HG02678 (cell line): ENCODE results near the gene GDPD2.

Experiments
- ATAC-seq: cut with Tn5 transposase; IDR thresholded peaks from one replicate; pipeline ENCODE4 v1.9.1; 2021; ENCODE audit warnings: mild to moderate bottlenecking, moderate library complexity; ENCODE audit not compliant: unreplicated experiment

Gene GDPD2

DNA sequence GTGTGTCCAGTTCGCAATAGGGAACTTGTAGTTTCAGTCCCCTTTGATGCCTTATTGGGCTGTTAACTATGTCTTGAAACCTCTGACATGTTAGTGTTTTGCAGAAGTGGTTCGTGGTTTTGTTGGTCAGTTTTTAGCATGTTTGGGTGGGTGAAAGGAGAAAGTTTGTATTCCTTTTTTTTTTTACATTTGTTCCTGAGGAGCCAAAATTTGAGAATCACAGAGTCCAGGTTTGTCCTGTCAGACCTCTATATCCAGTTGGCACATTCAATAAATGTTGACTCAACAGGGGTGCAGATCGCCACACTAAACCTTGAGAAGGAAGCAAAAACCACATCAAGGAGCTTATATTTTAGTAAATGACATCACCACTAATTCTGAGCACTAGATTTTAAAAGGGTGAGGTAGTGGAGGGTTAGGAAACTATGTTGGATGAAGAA, 47.8 kb downstream of the GDPD2 start:
- ATAC-seq, result peak; percentile 72

- ATAC-seq, result no peak
These were observed 53.2 kb downstream of the GDPD2 start for GRCh38 chrX:70476166-70476933.

DNA sequence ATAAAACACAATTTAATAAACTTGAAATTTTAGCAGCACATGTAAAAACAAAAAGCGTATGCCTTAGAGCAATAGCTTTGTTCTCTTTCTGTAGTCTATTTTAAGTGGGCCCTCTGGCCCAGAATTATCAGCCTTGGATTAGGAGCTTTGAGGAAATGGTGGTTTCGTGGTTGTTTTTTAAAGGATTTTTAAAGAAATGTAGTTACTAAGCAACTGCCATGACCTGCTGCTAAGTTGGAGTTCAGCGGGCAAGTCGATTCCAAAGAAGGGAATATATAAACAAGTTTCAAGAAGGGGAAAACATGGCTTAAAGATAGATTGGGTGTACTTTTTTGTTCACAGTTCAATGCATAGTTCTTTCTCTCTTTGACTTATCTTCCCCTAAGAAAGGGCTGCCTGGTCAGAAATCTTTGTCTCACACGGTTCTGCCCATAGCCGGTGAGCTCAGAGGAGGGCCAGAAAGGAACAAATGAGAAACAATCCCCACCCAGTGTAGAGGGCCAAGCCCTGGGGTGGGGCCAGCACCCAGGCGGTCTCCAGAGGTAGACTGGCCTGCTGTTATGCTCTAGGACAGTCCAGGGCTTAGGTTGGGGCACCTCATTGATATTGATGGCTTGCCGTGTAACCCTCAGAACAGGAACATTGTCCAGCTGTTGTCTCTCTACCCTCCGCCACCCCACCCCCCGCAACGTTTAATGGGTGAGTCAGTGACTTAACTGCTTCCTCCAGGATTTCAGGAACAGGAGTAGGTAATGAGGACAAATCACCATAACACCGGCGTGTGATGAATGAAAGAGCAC, 54.0 kb downstream of the GDPD2 start:
- ATAC-seq, result no peak

GRCh38 chrX:70477734-70478075, 54.6 kb downstream of the GDPD2 start:
- ATAC-seq, result no peak

DNA sequence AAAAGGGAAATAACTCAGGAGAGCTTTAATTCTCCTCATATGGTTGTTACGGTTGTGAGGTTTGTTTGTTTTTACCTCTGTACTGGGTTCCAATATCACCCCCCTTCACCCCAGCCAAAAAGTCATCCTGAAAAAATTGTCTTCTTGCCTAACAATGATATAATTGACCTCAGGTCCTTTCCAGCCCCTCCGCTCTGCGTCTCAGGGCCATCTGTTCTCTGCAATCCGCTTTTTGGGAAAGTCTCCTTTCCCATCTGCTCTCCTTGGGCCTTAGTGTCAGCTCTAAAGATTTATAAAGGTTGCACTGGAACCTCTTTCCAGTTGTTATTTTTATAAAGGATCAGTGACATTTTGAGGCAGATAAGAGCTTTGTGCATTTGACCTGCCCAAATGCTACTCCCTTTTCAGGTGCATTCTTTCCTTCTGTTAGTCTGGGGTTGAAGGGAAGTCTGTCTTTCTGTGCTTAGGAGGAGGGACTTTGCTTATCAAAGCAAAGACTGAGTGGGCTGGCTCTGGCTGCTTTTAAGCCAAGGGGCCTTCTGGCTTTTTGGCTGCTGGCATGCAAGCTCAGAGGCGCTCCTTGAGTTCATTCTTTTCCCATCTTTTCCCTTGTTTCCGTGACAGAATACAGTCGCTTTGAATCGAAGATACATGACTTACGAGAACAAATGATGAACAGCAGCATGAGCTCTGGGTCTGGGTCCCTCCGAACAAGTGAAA, 55.6 kb downstream of the GDPD2 start:
- ATAC-seq, result no peak

DNA sequence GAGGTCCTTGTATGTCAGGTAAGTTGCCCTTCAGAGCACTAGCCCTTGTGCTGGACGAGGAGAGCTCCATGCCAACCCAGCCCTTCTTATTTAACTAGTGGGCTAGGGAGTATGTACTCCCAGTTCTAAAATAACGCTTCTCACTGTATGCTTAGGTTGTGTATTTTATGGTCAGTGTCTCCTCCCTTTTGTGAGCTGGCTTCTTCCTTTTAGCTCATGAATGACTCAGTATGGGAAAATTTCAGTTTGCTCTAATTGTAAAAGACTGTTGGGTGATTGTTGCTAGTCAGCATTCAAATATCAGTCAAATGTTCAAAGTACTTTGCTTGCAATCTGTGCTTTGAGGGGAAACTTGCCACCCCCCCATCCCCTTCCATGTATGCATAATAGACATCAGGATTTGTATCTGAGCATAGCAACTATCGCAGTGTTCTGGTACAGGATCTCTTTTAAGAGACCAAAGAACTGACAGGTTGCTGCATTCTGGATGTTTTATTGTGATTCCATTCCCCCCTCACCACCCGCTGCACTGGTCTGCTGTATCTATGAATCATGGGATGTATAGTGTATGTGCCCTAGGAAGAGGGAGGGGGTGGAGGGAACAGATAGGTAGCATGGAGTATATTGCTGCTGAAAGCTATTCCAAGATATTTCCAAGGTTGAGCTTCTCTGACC, 56.3 kb downstream of the GDPD2 start:
- no peak for ATAC-seq

- ATAC-seq, result no peak
These were observed 57.0 kb downstream of the GDPD2 start for GRCh38 chrX:70479922-70480659.

GRCh38 chrX:70480660-70481018, 57.5 kb downstream of the GDPD2 start:
- ATAC-seq, result no peak

GRCh38 chrX:70481471-70482270, 58.6 kb downstream of the GDPD2 start:
- ATAC-seq, result no peak

DNA sequence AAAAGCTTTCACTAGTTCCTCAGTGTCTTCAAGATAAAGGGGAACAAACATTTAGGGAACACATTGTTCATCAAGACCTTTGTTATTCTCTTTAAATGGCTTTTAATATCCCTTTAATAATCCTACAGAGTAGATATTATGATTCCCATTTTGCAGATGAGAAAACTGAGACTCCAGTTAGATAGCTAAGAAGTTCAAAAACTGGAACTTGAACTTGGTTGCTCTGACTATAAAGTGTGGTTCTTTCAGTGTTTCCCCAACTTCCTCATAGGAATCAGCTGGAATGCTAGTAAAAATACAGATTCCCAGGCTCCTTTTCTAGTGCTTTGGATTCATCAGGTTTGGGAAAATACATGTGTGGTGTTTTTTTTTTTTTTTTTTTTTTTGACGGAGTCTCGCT, 59.2 kb downstream of the GDPD2 start:
- ATAC-seq, result no peak
